ENCODE data around the gene MOCOS.
A peak's percentile ranks its signal among the peaks of the same experiment; 100 is the strongest.
"Not testable (repeated sequence)": the region's sequence is repeated elsewhere in the genome, so short reads cannot be mapped to it uniquely, and the experiment has no call there.

Gene MOCOS

GRCh38 chr18:36187193-36187825 is at the start of gene MOCOS:
MOCOS (plus strand) TSS chr18:36187497; CDS start chr18:36187540, 43 bp downstream.
- DNase-seq = peak; percentile 15

GRCh38 chr18:36139245-36139644 is 48.1 kb upstream of the MOCOS start:
- peak; percentile 37 for DNase-seq

GRCh38 chr18:36141576-36141975 is 45.7 kb upstream of the MOCOS start:
- DNase-seq = no peak

GRCh38 chr18:36142751-36143150 is 44.5 kb upstream of the MOCOS start:
- no peak for DNase-seq

GRCh38 chr18:36143391-36143790 is 43.9 kb upstream of the MOCOS start:
- no peak for DNase-seq

GRCh38 chr18:36149514-36150289 is 37.6 kb upstream of the MOCOS start:
- DNase-seq = no peak

GRCh38 chr18:36152781-36153180 is 34.5 kb upstream of the MOCOS start:
- DNase-seq = no peak

GRCh38 chr18:36153203-36153602 is 34.1 kb upstream of the MOCOS start:
- DNase-seq = no peak

- DNase-seq = no peak
Measured at GRCh38 chr18:36153771-36154170, 33.5 kb upstream of the MOCOS start.

GRCh38 chr18:36155851-36156757 is 31.2 kb upstream of the MOCOS start:
- no peak for DNase-seq

- no peak for DNase-seq
Measured at GRCh38 chr18:36157441-36157840, 29.9 kb upstream of the MOCOS start.

GRCh38 chr18:36158266-36158867 is 28.9 kb upstream of the MOCOS start:
- DNase-seq = no peak

- DNase-seq = no peak
Measured at GRCh38 chr18:36160959-36161371, 26.3 kb upstream of the MOCOS start.

- DNase-seq = no peak
Measured at GRCh38 chr18:36162981-36163380, 24.3 kb upstream of the MOCOS start.

GRCh38 chr18:36167692-36168218 is 19.5 kb upstream of the MOCOS start:
- DNase-seq = no peak

- not testable (repeated sequence) for DNase-seq
Measured at GRCh38 chr18:36168296-36168695, 19.0 kb upstream of the MOCOS start.

- DNase-seq = no peak
Measured at GRCh38 chr18:36169938-36170337, 17.4 kb upstream of the MOCOS start.

- no peak for DNase-seq
Measured at GRCh38 chr18:36175481-36175880, 11.8 kb upstream of the MOCOS start.

- no peak for DNase-seq
Measured at GRCh38 chr18:36176177-36176584, 11.1 kb upstream of the MOCOS start.

GRCh38 chr18:36176711-36177110 is 10.6 kb upstream of the MOCOS start:
- DNase-seq = no peak

GRCh38 chr18:36177913-36178312 is 9.4 kb upstream of the MOCOS start:
- no peak for DNase-seq

- no peak for DNase-seq
Measured at GRCh38 chr18:36179562-36180355, 7.5 kb upstream of the MOCOS start.
